Neural progenitor cell (in vitro differentiated cells): ENCODE data around the gene CNOT4. TPM values are rescaled to one million over a fixed set of nuclear protein-coding genes. Genes with fewer than 3 reads are reported as not detected.

Experiments
- DNase-seq: peaks from one replicate; pipeline ENCODE4 v3.0.0-alpha.2; 2016; ENCODE audit warnings: low spot score
- H2AFZ ChIP-seq: fragments of 200-600 bp; sonication (generic); replicated peaks from 2 replicates; pipeline ENCODE4 v1.6.1; 2016; ENCODE audit warnings: antibody characterized with exemption
- H3F3A ChIP-seq: fragments of 200-600 bp; sonication (generic); 2 replicates; pipeline ENCODE4 v1.6.1; 2016; ENCODE audit warnings: antibody characterized with exemption, low read depth
- H3K27ac ChIP-seq: fragments of 200-600 bp; sonication (generic); 2 replicates; pipeline ENCODE4 v1.5.1; 2016; ENCODE audit warnings: mild to moderate bottlenecking
- H3K27me3 ChIP-seq: fragments of 200-600 bp; sonication (generic); 2 replicates; pipeline ENCODE4 v1.6.1; 2016; ENCODE audit warnings: mild to moderate bottlenecking, moderate library complexity
- H3K36me3 ChIP-seq: fragments of 200-600 bp; sonication (generic); 2 replicates; pipeline ENCODE4 v1.5.1; 2016
- H3K4me1 ChIP-seq: fragments of 200-600 bp; sonication (generic); 2 replicates; pipeline ENCODE4 v1.6.1; 2016; ENCODE audit warnings: mixed run types
- H3K4me2 ChIP-seq: fragments of 200-600 bp; sonication (generic); 2 replicates; pipeline ENCODE4 v1.6.1; 2016
- H3K4me3 ChIP-seq: fragments of 200-600 bp; sonication (generic); 2 replicates; pipeline ENCODE4 v1.5.1; 2016
- H3K79me2 ChIP-seq: fragments of 200-600 bp; sonication (generic); 2 replicates; pipeline ENCODE4 v1.6.1; 2016; ENCODE audit warnings: low read depth
- H3K9ac ChIP-seq: fragments of 200-600 bp; sonication (generic); 2 replicates; pipeline ENCODE4 v1.6.1; 2016
- H3K9me3 ChIP-seq: fragments of 200-600 bp; sonication (generic); 2 replicates; pipeline ENCODE4 v1.5.1; 2016; ENCODE audit warnings: low read depth
- H4K20me1 ChIP-seq: fragments of 200-600 bp; sonication (generic); 2 replicates; pipeline ENCODE4 v1.6.1; 2016; ENCODE audit warnings: low read depth
- H3K27ac Mint-ChIP-seq: 3 replicates; pipeline ENCODE4 v1.8.0; 2021; ENCODE audit warnings: mixed read lengths
- H3K27me3 Mint-ChIP-seq: 2 replicates; pipeline ENCODE4 v1.8.0; 2022; ENCODE audit warnings: low read depth, mild to moderate bottlenecking, inconsistent platforms, moderate library complexity, mixed read lengths; ENCODE audit not compliant: insufficient read depth
- H3K36me3 Mint-ChIP-seq: 3 replicates; pipeline ENCODE4 v1.8.0; 2021; ENCODE audit warnings: mixed read lengths
- H3K4me1 Mint-ChIP-seq: 3 replicates; pipeline ENCODE4 v1.8.0; 2021; ENCODE audit warnings: mixed read lengths
- H3K4me3 Mint-ChIP-seq: 3 replicates; pipeline ENCODE4 v1.8.0; 2021; ENCODE audit warnings: mild to moderate bottlenecking, moderate library complexity, mixed read lengths
- H3K9me3 Mint-ChIP-seq: 3 replicates; pipeline ENCODE4 v1.8.0; 2020; ENCODE audit warnings: mixed read lengths
- EZH2 ChIP-seq: fragments of 200-600 bp; sonication (generic); IDR thresholded peaks from 2 replicates; pipeline ENCODE4 v1.6.1; 2017; ENCODE audit warnings: antibody characterized with exemption, mild to moderate bottlenecking, moderate library complexity
- EZH2phosphoT487 ChIP-seq: fragments of 200-600 bp; sonication (generic); IDR thresholded peaks from 2 replicates; pipeline ENCODE4 v1.6.1; 2017; ENCODE audit warnings: antibody characterized with exemption
- total RNA-seq: library from RNA; depleted of rRNA; stranded (reverse); fragments of >200 nt; gene quantifications from 2 replicates; pipeline ENCODE4 v1.2.3, GENCODE V29; 2015; ENCODE audit warnings: low replicate concordance
- TF ChIP-seq, protein P1 (sequence below): fragments of 200-600 bp; sonication (generic); IDR thresholded peaks from 2 replicates; pipeline ENCODE4 v1.5.1; 2017; ENCODE audit warnings: antibody characterized with exemption, mild to moderate bottlenecking

The CNOT4 gene
- total RNA-seq, 1 donor from 2014 or later: 21.4 TPM

DNA sequence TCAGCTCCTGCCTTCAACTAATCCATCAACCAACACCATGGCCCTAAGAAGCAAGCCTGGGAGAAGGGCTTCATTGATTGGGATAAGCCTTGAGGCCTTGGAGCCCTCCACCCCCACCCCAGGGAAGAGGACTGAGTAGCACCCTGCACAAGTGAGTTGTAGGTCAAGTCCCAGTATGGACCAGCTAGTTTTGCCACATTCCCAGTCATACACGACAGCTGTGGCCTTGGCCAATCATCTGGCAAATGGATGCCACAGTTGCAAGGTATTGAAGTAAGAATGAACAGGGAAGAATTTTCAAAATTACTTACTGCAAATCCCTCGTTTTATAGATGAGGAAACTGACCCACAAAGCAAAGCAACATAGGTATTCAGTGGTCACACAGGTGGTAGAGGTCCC, 166.5 kb downstream of the CNOT4 start:
- H3K79me2 ChIP-seq: no peaks in the 10 kb centered on the region
- TF ChIP-seq EZH2phosphoT487 (no peak), EZH2 (no peak)
- TF ChIP-seq, protein P1, sequence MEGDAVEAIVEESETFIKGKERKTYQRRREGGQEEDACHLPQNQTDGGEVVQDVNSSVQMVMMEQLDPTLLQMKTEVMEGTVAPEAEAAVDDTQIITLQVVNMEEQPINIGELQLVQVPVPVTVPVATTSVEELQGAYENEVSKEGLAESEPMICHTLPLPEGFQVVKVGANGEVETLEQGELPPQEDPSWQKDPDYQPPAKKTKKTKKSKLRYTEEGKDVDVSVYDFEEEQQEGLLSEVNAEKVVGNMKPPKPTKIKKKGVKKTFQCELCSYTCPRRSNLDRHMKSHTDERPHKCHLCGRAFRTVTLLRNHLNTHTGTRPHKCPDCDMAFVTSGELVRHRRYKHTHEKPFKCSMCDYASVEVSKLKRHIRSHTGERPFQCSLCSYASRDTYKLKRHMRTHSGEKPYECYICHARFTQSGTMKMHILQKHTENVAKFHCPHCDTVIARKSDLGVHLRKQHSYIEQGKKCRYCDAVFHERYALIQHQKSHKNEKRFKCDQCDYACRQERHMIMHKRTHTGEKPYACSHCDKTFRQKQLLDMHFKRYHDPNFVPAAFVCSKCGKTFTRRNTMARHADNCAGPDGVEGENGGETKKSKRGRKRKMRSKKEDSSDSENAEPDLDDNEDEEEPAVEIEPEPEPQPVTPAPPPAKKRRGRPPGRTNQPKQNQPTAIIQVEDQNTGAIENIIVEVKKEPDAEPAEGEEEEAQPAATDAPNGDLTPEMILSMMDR: no peak
- no peaks in the 10 kb centered on the region for H3K27me3 ChIP-seq
- H3K27ac Mint-ChIP-seq: no peak overlapping the region
- no peaks in the 10 kb centered on the region for H3K4me1 ChIP-seq
- no peaks in the 10 kb centered on the region for H4K20me1 ChIP-seq
- no peaks in the 10 kb centered on the region for H3K36me3 Mint-ChIP-seq
- no peak overlapping the region for H2AFZ ChIP-seq
- H3K4me3 Mint-ChIP-seq: no peak overlapping the region
- no peaks in the 10 kb centered on the region for H3K4me1 Mint-ChIP-seq
- H3K9me3 Mint-ChIP-seq: no peaks in the 10 kb centered on the region
- no peaks in the 10 kb centered on the region for H3K9me3 ChIP-seq
- H3K4me3 ChIP-seq: no peak overlapping the region
- no peaks in the 10 kb centered on the region for H3K36me3 ChIP-seq
- H3K9ac ChIP-seq: no peak overlapping the region
- H3K4me2 ChIP-seq: no peak overlapping the region
- no peak for DNase-seq
- no peaks in the 10 kb centered on the region for H3F3A ChIP-seq
- H3K27me3 Mint-ChIP-seq: peaks cover 2% of the 10 kb centered on the region
- H3K27ac ChIP-seq: no peak overlapping the region

DNA sequence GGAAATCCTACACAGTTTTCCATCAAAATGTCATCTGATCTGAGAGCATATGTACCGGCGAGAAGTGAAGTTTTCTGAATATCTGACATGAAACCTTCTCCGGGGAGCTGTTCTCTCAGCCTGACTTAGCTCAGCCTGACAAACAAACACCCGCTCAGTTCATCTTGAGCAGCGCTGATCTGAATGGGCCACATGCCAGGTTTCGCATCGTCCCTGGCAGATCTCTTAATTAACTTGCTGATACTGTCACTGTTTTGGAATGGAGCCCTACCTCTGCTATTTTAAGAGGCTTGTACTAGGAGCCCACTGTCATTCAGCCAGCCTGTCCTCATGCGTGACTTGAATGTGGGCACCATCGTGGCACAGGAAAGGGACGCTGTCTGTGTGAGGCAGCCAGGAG, 167.0 kb downstream of the CNOT4 start:
- Mint-ChIP-seq H3K27ac (no peak overlapping the region), H3K4me3 (no peak overlapping the region), H3K27me3 (peaks cover 2% of the 10 kb centered on the region), H3K9me3 (no peaks in the 10 kb centered on the region), H3K36me3 (no peaks in the 10 kb centered on the region), H3K4me1 (no peaks in the 10 kb centered on the region)
- Histone ChIP-seq H3K9me3 (no peaks in the 10 kb centered on the region), H3K4me2 (no peak overlapping the region), H2AFZ (no peak overlapping the region), H3K4me1 (no peaks in the 10 kb centered on the region), H3K27me3 (no peaks in the 10 kb centered on the region), H3K79me2 (no peaks in the 10 kb centered on the region), H3K9ac (no peak overlapping the region), H3K27ac (no peak overlapping the region), H4K20me1 (no peaks in the 10 kb centered on the region), H3K4me3 (no peak overlapping the region), H3K36me3 (no peaks in the 10 kb centered on the region), H3F3A (no peaks in the 10 kb centered on the region)
- DNase-seq: peak; percentile 26
- TF ChIP-seq EZH2phosphoT487 (no peak), EZH2 (no peak)
- TF ChIP-seq, protein P1: no peak

DNA sequence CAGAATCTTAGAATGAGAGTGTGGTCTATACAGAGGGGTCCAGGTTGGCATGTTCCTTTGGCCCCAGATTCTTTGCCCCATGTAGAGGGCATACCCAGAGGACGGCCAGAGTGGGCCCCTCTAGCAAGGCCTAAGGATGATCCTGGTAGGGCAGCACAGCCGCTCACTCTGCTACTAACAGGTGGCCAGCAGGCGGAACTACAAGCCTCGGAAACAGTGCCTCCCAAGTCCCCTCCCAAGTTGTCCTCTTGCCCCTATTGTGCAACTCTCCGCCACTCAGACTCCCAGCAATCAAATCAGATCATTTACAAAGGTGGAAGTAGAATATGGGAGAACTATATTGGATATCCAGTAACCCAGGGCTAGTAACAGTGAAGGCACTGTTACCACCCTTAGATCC, 168.9 kb downstream of the CNOT4 start:
- no peak overlapping the region for H3K27ac ChIP-seq
- no peak overlapping the region for H3K27ac Mint-ChIP-seq
- H3K4me3 ChIP-seq: no peak overlapping the region
- DNase-seq: no peak
- H3K4me3 Mint-ChIP-seq: no peak overlapping the region
- no peak for TF ChIP-seq EZH2phosphoT487
- no peak for TF ChIP-seq EZH2
- TF ChIP-seq, protein P1: no peak
- peaks cover 5% of the 10 kb centered on the region for H4K20me1 ChIP-seq
- no peaks in the 10 kb centered on the region for H3K36me3 ChIP-seq
- H3K9me3 Mint-ChIP-seq: no peaks in the 10 kb centered on the region
- H3K27me3 Mint-ChIP-seq: peaks cover 2% of the 10 kb centered on the region
- H3F3A ChIP-seq: no peaks in the 10 kb centered on the region
- H3K9ac ChIP-seq: no peak overlapping the region
- H3K9me3 ChIP-seq: no peaks in the 10 kb centered on the region
- no peaks in the 10 kb centered on the region for H3K4me1 Mint-ChIP-seq
- H2AFZ ChIP-seq: no peak overlapping the region
- no peaks in the 10 kb centered on the region for H3K27me3 ChIP-seq
- no peaks in the 10 kb centered on the region for H3K4me1 ChIP-seq
- H3K36me3 Mint-ChIP-seq: no peaks in the 10 kb centered on the region
- H3K79me2 ChIP-seq: no peaks in the 10 kb centered on the region
- H3K4me2 ChIP-seq: no peak overlapping the region
